Stimulated activated CD4-positive, alpha-beta T cell treated with anti-CD3 and anti-CD28 coated beads, Interleukin-15, amount 100 ng/mL, for 1 hour (primary cell): ENCODE results near the gene LAMTOR3.
A peak's percentile ranks its signal among the peaks of the same experiment; 100 is the strongest.

Experiments used
- DNase-seq, 2 donors: peaks; one replicate each; pipeline ENCODE4 v3.0.0-alpha.2; 2020; ENCODE audit warnings: low read depth in 1 of 2, low spot score in 1 of 2

LAMTOR3 gene, protein sequence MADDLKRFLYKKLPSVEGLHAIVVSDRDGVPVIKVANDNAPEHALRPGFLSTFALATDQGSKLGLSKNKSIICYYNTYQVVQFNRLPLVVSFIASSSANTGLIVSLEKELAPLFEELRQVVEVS

DNA sequence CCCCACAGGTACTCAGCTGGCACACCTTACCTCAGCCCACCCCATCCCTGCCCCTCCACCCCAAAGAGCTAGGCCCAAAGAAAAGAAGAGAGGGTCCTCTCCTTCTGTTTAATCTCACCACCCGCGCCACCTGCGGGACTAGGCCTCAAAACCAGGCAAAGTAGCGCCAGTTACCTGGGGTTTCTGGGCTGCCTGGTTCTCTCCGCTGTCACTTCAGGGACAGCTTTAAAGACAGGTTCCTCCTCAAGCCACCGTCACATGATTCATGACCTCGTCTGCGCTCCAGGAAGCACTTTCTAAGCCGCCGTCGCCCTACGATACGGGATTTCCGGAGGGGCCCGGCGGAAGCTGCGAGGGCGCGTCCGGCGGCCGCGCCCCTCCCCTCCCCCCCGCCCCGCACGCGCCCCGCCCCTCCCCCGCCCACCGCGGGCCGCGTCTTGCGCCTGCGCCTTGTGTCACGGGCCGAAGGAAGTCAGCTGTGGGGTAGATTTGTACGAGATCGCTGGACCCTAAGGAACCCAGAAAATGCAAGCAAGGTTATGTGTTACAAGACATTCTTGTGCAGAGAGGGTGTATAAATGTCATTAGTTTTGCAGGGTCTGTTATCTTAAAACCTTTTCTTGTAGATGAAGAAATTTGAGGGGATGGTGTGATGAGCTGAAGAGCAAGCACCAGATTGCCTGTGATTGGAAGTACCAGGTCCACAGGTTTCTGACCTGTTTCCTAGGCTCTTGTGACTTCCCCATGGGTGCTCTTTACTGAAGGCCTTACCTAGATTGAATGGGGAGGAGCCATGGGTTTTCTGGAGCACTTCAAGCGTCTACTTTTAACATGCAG, at the start of gene LAMTOR3:
Gene LAMTOR3 (minus strand): TSS at position 267 of the 837 bp plus-strand sequence. CDS start 464 bp downstream, outside the sequence.
- DNase-seq = peak; percentile 79 to 84

DNA sequence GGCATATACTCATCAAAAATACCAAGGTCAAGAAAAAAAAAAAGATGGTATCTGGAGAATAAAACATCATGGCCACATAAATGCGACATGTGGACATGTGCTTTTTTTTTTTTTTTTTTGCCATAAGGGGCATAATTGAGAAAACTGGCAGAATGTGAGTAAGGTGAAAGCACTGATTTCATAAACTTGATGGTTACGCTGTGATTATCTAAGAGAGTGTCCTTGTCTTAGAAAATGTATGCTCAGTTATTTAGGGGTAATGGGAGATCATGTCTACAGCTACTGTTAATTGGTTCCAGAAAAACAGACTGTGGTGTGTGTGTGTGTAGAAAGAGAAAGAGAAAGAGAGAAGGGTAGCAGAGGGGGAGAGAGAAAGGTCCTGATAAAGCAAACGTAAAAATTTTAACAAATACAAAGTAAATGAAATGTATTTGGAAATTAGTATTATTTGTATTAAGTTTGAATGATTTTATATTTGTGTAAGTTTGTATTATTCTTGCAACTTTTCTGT, 44.1 kb upstream of the LAMTOR3 start:
- no peak for DNase-seq

DNA sequence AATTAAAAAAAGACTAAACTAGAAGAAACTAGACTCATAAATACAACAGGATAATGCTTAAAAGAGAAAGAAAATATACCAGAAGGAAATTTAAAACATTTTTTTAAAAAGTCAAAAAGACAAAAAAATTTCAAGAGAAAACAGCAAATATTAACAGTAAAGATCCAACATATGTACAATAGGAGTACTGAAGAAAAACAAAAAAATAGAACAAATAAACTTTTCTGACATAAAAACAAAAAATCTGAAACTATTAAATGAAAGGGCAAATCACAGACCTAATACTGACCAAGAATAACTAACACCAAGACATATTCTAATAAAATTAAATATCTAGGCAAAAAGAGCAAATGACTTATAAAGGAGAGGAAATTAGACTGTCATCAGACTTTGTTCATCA, 40.7 kb upstream of the LAMTOR3 start:
- DNase-seq = no peak

DNA sequence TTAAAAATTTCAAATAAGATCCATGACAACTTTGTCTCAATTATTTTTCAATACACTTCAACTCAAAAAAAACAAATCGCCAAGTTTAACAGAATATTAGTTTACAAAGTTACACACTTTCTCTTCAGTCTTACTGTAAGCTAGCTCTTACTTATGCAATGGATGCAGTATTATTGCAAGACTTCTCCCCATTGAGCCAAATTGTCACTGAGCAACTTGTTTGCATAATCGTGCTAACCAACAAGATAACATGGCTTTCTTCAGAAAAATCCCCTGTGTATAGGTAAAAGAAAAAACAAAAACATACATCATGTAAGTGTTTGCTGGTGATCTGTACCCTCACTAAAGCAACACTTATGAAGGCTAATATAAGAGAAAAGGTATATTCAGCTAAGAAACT, 33.3 kb upstream of the LAMTOR3 start:
- DNase-seq = no peak

DNA sequence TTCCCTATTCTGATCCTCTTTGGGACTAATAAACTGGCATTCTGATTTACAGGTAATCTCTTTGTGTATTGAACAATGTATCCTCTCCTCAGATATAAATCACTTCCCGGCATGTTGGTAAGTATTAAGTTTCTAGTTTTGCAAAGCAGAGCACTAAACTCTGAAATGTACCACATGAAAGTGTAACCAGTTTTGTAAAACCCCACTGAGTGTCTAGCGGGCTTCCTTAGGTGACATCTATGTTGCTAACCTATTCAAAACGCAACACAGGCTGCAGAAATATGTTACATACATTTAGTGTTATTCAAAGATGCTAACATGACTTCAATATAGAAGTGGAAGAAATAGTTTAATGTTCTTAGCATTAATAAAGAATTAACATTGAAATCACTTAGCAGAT, 26.9 kb upstream of the LAMTOR3 start:
- no peak for DNase-seq

DNA sequence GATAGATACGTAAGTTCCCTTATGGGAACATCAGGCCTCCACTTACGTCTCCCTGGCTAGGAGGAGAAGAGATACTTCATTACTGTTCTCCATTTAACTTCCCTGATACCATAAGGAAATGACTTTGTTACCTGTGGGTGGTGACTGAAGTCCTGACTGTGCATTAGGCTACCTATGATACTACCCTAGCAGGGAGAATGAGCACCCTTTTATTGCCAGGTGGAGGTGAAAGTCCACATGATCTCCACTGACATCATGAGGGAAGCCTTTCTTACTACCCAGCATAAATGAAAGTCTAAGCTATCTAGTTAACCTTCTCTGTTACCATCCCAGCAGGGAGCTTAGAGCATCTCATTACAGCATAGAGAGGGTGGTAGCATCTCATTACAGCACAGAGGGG, 24.4 kb upstream of the LAMTOR3 start:
- no peak for DNase-seq

DNA sequence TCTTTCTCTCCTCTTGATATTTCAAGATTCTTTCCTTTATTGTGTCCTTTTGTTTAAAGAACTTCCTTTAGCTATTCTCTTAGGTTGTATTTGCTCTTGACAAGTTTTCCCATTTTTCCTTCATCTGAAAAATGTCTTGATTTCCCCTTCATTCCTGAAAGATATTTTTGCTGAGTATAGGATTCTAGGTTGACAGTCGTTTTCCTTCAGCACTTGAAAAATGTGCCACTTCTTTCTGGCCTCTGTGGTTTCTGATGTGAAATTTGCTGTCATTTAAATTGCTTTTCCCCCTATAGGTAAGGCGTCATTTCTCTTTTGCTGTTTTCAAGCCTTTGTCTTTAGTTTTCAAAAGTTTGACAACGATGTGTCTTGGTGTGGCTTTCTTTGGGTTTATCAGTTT, 23.3 kb upstream of the LAMTOR3 start:
- DNase-seq = no peak

DNA sequence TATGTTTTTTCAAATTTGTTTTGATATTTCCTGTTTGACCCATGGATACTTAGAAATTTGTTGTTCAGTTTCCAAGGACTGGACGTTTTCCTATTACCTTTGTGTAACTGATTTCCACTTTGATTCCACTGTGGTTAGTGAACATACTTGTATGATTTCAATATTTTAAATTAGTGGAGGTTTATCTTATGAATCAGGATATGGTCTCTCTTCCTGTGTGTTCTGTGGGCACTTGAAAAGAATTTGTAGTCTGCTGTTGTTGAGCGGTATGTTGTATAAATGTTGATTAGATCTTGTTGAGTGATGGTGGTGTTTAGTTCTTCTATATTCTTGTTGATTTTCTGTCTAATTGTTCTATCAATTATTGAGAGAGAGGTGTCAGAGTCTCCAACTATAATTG, 21.2 kb upstream of the LAMTOR3 start:
- no peak for DNase-seq

DNA sequence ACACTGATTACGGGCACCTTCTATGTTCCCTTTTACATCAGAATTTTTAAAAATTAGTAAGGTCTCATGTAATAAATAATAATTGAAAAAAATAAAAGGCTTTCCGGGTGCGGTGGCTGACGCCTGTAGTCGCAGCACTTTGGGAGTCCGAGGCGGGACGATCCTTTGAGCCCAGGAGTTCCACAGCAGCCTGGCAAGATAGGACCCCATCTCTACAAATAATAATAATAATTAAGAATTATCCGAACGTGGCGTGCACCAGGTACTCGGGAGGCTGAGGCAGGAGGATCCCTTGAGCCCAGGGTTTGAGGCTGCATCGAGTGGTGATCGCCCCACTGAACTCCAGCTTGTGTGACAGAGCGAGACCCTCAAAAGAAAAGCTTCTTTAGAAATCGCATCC, 771 bp upstream of the LAMTOR3 start:
- DNase-seq = no peak

DNA sequence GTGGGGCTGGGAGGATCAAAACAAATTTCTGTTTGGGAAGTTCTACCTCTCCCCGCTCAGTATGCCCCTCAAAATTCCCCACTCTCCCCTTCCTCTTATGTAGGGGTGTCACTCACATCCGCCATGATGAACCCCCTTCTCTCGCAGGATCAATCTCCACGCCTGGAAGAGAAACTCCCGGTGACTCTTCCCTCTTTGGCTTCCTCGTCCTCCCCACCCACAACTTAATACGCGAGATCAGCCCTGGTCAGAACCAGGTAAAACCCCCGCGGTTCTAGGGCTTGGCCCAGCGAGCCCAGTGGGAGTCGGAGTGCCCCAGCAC, 427 bp downstream of the LAMTOR3 start:
- no peak for DNase-seq

DNA sequence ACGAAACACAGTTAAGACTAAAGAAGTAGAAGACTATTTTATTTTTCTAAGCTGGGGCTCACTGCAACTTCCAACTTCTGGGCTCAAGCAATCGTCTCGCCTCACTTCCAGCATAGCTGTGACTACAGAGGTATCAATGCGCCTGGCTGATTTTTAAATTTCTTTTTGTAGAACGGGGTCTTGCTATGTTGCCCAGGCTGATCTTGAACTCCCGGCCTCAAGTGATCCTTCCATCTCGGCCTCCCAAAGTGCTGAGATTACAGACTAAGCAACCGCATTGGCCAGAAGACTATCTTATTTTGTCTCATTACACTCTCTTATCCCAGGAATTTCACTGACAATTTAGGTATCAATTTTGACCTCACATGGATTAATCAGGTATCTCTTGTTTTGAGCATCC, 1.2 kb downstream of the LAMTOR3 start:
- no peak for DNase-seq

DNA sequence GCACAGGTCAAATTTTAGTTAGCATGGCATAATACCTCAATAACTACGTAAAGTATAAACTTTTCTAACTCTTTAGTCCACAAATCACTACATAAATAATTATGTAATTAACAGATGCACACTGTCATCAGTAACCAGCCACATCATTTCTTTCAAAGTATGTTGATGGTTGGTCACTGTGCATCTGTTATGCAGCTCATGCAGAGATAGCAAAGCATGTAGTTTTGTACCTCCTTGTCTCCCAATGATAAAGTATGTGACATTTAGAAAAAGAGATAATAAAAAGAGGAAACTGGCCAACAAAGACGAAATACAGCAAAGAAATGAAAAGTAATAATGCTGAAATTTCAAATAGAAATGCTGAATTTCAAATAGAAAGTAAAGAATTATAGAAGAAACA, 2.9 kb downstream of the LAMTOR3 start:
- no peak for DNase-seq

DNA sequence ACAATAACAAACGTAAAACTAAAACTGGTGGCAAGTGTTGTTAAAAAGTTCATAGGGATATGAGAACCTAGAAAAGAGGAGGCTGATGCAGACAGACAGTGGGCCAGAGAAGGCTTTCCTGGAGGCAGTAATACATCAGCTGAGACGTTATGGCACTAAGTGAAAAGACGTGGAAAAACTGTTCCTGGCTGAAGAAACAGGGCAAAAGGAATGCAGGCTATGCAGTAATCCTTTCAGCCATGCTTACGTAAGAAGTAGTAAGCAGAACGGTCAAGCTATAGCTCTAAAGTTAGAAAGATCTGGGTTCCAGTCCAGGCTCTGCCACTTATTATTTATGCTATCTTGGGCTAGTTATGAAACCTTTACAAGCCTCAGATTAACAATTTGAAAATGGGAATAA, 6.4 kb downstream of the LAMTOR3 start:
- DNase-seq = no peak

DNA sequence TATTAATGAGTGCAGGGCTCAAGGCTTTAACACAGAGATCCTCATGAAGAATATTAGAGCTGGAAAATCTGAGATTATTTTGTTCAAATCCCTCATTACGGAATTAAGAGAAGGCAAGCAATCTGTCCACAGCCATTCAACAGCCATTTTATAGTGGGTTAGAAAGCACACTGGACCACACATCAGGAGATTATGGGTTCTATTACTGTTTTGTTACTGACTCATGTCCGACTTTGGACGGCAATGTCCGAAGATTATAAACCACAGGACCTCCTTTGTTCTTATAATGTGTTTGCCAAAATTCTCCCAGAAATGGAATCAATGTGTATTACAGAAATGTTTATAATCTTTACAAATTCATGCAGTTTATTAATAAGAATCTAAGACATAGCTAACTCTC, 8.1 kb downstream of the LAMTOR3 start:
- DNase-seq = no peak

DNA sequence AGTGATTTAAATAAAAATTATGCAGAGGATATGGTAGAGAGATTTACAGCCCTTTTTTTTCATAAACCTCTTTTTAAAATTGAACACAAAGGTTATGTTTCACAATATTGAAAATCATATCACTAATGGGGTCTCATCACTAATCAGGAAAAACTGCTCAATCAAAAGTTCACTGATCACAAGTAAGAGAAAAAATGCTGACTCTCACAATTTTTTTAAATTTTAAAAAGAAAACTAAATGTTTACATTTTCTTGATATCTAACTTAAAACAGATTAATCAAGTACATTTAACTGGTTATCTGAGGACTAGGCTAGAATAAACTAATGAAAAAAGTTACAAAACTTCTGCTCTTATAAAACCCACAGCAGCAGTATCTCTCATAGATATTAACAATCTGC, 8.5 kb downstream of the LAMTOR3 start:
- no peak for DNase-seq

DNA sequence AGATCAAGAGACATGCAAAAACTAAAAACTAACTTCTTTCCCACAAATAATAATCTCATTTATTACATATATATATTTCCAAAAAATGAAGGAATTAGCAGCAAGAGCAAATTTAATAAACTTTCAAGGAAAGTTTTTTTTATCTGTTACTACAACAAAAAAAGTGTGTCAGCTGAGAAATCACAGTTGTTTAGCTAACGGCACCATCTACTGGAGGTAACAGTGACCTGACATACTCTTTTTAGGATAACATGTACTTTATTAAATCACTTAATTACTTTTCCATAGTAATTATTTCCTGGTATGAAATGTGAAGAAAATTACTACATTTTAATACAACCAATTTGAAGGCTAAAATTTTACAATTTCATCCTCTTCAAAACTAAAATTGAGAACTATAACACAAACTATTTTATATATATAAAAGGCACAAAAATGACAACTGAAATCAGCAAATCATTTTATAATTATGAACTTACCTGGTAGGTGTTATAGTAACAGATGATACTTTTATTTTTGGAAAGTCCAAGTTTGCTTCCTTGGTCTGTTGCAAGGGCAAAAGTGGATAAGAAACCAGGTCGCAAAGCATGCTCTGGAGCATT, 9.1 kb downstream of the LAMTOR3 start:
- DNase-seq = no peak

DNA sequence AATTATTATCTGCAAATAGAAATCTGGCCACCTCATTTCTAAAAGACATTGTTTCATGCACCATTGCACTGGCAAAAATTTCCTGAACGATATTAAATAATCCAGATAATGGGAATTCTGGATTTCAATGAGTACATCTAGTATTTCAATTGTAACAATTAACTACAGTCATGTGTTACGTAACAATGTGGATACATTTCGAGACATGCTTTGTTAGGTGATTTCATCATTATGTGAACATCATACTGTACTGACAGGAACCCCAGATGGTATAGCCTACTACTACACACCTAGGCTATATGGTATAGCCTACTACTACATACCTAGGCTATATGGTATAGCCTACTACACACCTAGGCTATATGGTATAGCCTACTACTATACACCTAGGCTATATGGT, 14.8 kb downstream of the LAMTOR3 start:
- no peak for DNase-seq

DNA sequence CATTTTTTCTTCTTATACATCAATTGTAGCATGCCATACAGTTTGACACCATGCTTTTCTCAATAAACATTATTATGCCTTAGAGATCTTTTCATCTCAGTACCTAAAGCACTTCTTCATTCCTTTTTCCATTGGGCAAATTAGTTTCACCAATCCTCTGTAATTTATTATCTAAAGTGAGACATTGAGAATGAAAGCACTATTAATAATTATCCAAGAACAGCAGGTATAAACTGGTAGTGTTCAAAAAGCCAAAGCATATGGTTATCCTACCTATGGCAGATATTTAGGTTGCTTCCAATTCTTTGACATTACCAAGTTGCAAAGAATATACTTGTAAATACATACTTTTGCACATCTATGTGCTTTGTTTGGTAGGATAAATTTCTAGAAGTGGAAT, 15.6 kb downstream of the LAMTOR3 start:
- DNase-seq = no peak

DNA sequence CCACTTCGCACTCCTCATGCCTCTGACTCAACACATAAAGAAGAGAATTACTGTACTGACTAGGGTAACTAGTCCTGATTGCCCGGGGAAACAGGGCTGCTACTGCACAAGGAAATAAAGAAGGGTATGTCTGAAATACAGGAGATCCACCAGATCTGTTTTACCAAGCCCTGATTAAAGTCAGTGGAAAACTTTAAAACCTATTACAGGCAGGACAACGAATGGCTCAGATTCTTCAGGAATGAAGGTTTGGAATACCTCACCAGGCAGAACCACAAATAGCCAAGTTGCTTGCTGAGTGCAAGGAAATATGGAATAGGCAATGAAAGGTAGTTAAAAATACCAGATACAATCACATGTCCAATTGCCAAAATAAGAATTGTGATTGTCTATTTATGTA, 17.3 kb downstream of the LAMTOR3 start:
- DNase-seq = no peak

DNA sequence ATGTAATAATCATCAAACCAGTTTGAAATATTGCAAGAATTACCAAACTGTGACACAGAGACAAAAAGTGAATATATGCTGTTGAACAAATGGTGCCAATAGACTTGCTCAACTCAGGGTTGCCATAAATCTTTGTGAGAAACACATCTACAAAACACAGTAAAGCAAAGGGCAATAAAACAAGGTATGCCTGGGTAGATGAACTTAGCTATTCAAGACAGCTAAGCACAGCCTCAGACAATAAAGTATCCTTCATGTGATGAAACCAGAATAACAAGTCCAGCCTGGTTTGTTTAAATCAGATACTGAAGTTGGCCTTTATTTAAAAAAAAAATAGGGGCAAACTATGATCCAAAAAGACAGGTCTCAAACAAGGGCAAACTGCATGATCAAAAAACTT, 19.2 kb downstream of the LAMTOR3 start:
- no peak for DNase-seq

DNA sequence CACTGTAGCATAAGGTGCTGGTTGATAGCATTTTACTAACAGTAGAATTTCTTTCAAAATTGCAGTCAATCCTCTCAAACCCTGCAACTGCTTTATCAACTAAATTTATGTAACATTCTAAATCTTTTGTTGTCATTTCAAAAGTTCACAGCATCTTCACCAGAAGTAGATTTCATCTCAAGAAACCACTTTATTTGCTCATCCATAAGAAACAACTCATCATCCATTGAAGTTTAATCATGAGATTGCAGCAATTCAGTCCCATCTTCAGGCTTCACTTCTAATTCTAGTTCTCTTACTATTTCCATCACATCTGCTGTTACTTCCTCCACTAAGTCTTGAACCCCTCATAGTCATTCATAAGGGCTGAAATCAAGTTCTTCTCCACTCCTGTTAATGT, 21.7 kb downstream of the LAMTOR3 start:
- no peak for DNase-seq

DNA sequence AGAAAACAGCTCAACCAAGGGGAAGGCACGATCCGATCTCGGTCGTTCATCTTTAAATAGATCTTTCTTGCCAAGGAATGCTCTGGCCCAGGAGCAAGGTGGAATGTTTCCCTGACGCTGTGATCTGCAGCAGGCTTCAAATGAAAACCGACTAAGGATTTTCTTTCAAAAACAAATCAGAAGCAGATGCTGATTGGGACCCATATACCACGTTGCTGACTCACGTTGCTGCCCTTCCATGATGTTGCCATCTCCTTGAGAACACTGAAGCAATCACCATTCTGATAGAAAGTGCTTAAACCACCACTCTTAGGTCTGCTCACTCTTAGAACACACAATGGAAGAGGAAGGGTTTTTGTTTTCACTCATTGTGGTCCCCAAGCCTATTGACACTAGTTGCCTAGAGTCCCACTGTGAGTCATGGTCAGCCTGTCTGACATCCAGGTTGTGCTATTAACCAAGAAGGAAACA, 26.1 kb downstream of the LAMTOR3 start:
- no peak for DNase-seq
